Bronchial epithelial cell (primary cell): ENCODE results near the gene ULBP2. TPM values are rescaled to one million over a fixed set of nuclear protein-coding genes. Genes with fewer than 3 reads are reported as not detected.

Experiments used
- DNase-seq: peaks from one replicate; pipeline ENCODE4 v3.0.0-alpha.2; 2010; ENCODE audit warnings: low read depth
- FAIRE-seq: peaks from 2 replicates; lab custom pipeline; 2011; peaks lifted over from hg19 to GRCh38; lab: Jason Lieb, UNC
- H3K27me3 ChIP-seq: 2 replicates; pipeline ENCODE4 v1.5.1; 2011; ENCODE audit warnings: low read length; ENCODE audit not compliant: control insufficient read depth, insufficient read depth
- H3K36me3 ChIP-seq: 2 replicates; pipeline ENCODE4 v1.5.1; 2011; ENCODE audit warnings: low read length; ENCODE audit not compliant: control insufficient read depth, insufficient read depth
- H3K4me3 ChIP-seq: 2 replicates; pipeline ENCODE4 v1.5.1; 2011; ENCODE audit warnings: mild to moderate bottlenecking, low read depth, low read length, control low read depth
- total RNA-seq: library from RNA; depleted of rRNA; stranded (reverse); fragments of >200 nt; gene quantifications from 2 replicates; pipeline ENCODE4 v1.2.1, GENCODE V29; 2014
- TF ChIP-seq, protein P1 (sequence below): IDR thresholded peaks from 2 replicates; pipeline ENCODE4 v1.5.1; 2011; ENCODE audit warnings: mild to moderate bottlenecking, moderate library complexity, low read length, control low read depth, inconsistent platforms; ENCODE audit not compliant: insufficient read depth, severe bottlenecking

ULBP2 gene
- total RNA-seq, 1 donor from 2014 or later: 2.4 TPM

- TF ChIP-seq, protein P1, sequence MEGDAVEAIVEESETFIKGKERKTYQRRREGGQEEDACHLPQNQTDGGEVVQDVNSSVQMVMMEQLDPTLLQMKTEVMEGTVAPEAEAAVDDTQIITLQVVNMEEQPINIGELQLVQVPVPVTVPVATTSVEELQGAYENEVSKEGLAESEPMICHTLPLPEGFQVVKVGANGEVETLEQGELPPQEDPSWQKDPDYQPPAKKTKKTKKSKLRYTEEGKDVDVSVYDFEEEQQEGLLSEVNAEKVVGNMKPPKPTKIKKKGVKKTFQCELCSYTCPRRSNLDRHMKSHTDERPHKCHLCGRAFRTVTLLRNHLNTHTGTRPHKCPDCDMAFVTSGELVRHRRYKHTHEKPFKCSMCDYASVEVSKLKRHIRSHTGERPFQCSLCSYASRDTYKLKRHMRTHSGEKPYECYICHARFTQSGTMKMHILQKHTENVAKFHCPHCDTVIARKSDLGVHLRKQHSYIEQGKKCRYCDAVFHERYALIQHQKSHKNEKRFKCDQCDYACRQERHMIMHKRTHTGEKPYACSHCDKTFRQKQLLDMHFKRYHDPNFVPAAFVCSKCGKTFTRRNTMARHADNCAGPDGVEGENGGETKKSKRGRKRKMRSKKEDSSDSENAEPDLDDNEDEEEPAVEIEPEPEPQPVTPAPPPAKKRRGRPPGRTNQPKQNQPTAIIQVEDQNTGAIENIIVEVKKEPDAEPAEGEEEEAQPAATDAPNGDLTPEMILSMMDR: no peak
- no peak for FAIRE-seq
- no peaks in the 10 kb centered on the region for H3K27me3 ChIP-seq
Measured at GRCh38 chr6:149931501-149931900, 10.3 kb upstream of the ULBP2 start.

GRCh38 chr6:149933036-149933435, 8.8 kb upstream of the ULBP2 start:
- DNase-seq (no peak), FAIRE-seq (no peak)
- no peaks in the 10 kb centered on the region for H3K27me3 ChIP-seq
- no peak overlapping the region for H3K4me3 ChIP-seq
- TF ChIP-seq, protein P1: no peak
- H3K36me3 ChIP-seq: no peaks in the 10 kb centered on the region

More at GRCh38 chr6:149931501-149931900, 10.3 kb upstream of the ULBP2 start:
- no peak overlapping the region for H3K4me3 ChIP-seq
- no peaks in the 10 kb centered on the region for H3K36me3 ChIP-seq
- no peak for DNase-seq

GRCh38 chr6:149933461-149933860, 8.4 kb upstream of the ULBP2 start:
- TF ChIP-seq, protein P1: no peak
- no peaks in the 10 kb centered on the region for H3K27me3 ChIP-seq
- no peaks in the 10 kb centered on the region for H3K36me3 ChIP-seq
- FAIRE-seq (no peak), DNase-seq (no peak)
- H3K4me3 ChIP-seq: no peak overlapping the region

GRCh38 chr6:149934249-149935156, 7.3 kb upstream of the ULBP2 start:
- Histone ChIP-seq H3K36me3 (no peaks in the 10 kb centered on the region), H3K27me3 (no peaks in the 10 kb centered on the region), H3K4me3 (no peak overlapping the region)
- TF ChIP-seq, protein P1: peak; percentile 54
- FAIRE-seq (peak; percentile 55), DNase-seq (peak; percentile 63)

DNA sequence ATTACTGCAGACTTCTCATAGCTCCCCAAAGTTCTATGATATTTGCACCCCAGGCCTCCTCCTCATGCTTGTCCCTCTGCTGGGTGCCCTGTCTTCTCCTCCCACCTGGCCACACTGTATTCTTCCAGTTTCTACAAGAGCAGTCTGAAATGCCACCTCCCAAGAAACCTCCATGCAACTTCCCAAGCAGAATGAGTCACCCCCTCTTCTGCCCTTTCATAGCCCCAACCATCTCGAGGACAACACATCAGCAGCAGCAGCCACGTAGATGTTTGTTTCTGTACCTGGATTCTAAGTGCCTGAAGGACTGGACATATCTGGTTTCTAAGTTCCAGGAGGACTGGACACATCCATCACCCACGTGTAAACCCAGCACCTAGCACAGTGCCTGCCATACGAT, 6.6 kb upstream of the ULBP2 start:
- Histone ChIP-seq H3K4me3 (no peak overlapping the region), H3K27me3 (no peaks in the 10 kb centered on the region), H3K36me3 (no peaks in the 10 kb centered on the region)
- peak; percentile 52 for DNase-seq
- no peak for FAIRE-seq
- TF ChIP-seq, protein P1: no peak

DNA sequence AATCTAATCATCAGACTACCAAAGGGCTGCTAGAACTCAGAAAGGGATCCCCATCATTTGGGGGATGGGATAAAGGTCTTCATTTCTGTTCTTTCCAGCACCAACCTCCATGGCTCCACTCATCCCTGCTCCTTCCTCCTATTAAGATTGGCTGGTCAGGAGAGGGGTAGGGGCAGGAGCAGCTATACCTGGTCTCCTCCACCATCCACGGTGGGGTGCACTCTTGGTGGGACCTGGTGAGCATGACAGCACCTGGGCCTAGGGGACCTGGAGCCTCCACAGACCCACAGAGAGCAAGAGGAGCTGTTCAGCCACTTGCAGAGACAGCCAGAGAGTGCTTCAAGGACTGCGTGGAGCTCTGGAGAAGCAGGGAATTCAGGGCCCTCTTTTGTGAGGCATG, 6.1 kb upstream of the ULBP2 start:
- TF ChIP-seq, protein P1: no peak
- FAIRE-seq: no peak
- Histone ChIP-seq H3K27me3 (no peaks in the 10 kb centered on the region), H3K4me3 (no peak overlapping the region), H3K36me3 (no peaks in the 10 kb centered on the region)
- no peak for DNase-seq
